A673 (cell line): ENCODE results near the gene CDCA4. TPM values are rescaled to one million over a fixed set of nuclear protein-coding genes. Genes with fewer than 3 reads are reported as not detected.

Experiments used
- BruUV-seq: library from RNA; stranded (reverse); fragments of 400-500 nt; replicated peaks from 2 replicates; lab custom pipeline; 2021; lab: Mats Ljungman, UMichigan
- CTCF ChIA-PET: fragments of 300-600 bp; sonication (Branson Sonifier 250); formaldehyde crosslinking; loops from one replicate; lab custom pipeline; 2022; ENCODE audit warnings: antibody characterized with exemption; lab: Charles Lee
- POLR2A ChIA-PET: fragments of 300-600 bp; sonication (Branson Sonifier 250); formaldehyde crosslinking; loops from one replicate; lab custom pipeline; 2022; ENCODE audit warnings: antibody characterized with exemption; ENCODE audit not compliant: low non-redundant PET; lab: Charles Lee
- DNase-seq: peaks from one replicate; pipeline ENCODE4 v3.0.0-alpha.2; 2015; ENCODE audit warnings: low spot score
- H3K27ac ChIP-seq: fragments of 200-600 bp; sonication (generic); 2 replicates; pipeline ENCODE4 v1.5.1; 2016; ENCODE audit warnings: mixed run types, low read depth, mild to moderate bottlenecking, mixed read lengths, antibody characterized with exemption, low read length; ENCODE audit not compliant: poor library complexity, severe bottlenecking
- H3K27me3 ChIP-seq: fragments of 200-600 bp; sonication (generic); replicated peaks from 2 replicates; pipeline ENCODE4 v1.6.1; 2017; ENCODE audit warnings: mixed run types, low read depth, mild to moderate bottlenecking, mixed read lengths, antibody characterized with exemption, low read length; ENCODE audit not compliant: insufficient read depth, poor library complexity
- H3K36me3 ChIP-seq: fragments of 200-600 bp; sonication (generic); 2 replicates; pipeline ENCODE4 v1.6.1; 2016; ENCODE audit warnings: mixed run types, mild to moderate bottlenecking, mixed read lengths, antibody characterized with exemption, low read length; ENCODE audit not compliant: insufficient read depth, poor library complexity, severe bottlenecking
- H3K4me1 ChIP-seq: fragments of 200-600 bp; sonication (generic); 2 replicates; pipeline ENCODE4 v1.6.1; 2017; ENCODE audit warnings: mixed run types, mild to moderate bottlenecking, mixed read lengths, antibody characterized with exemption, low read length; ENCODE audit not compliant: insufficient read depth, poor library complexity, severe bottlenecking
- H3K4me3 ChIP-seq: fragments of 200-600 bp; sonication (generic); 2 replicates; pipeline ENCODE4 v1.5.1; 2016; ENCODE audit warnings: low read depth, mixed run types, mild to moderate bottlenecking, mixed read lengths, low read length; ENCODE audit not compliant: poor library complexity, severe bottlenecking
- H3K9me3 ChIP-seq: fragments of 200-600 bp; sonication (generic); 2 replicates; pipeline ENCODE4 v1.6.1; 2016; ENCODE audit warnings: mixed run types, low read depth, mild to moderate bottlenecking, mixed read lengths, antibody characterized with exemption, low read length; ENCODE audit not compliant: poor library complexity, severe bottlenecking
- CTCF ChIP-seq: fragments of 300-800, 200-600 bp; sonication (generic); conservative IDR thresholded peaks from 2 replicates; pipeline ENCODE4 v1.5.1; 2017; ENCODE audit warnings: low read depth, mild to moderate bottlenecking, antibody characterized with exemption, low read length, moderate library complexity, mixed read lengths
- EZH2 ChIP-seq: fragments of 200-600 bp; sonication (generic); IDR thresholded peaks from 2 replicates; pipeline ENCODE4 v1.6.1; 2017; ENCODE audit warnings: borderline replicate concordance, low read depth, mild to moderate bottlenecking, mixed read lengths, antibody characterized with exemption, low read length; ENCODE audit not compliant: poor library complexity, severe bottlenecking
- intact Hi-C: fragments of 100-400 bp; cut with micrococcal nuclease; formaldehyde crosslinking; loops from one replicate; pipeline ENCODE4 v1.10.0; 2022; ENCODE audit not compliant: unreplicated experiment
- total RNA-seq: library from RNA; stranded (reverse); gene quantifications from 2 replicates; pipeline ENCODE4 v1.2.3, GENCODE V29; 2021

CDCA4 gene
- total RNA-seq, 1 experiment from 2014 or later, result 49.7 TPM

GRCh38 chr14:105068818-105069217 lies 47.9 kb upstream of the CDCA4 start:
- no TSS peak for BruUV-seq
- intact Hi-C loops, result no loop called here
- Histone ChIP-seq H3K27ac (no peak overlapping the region), H3K4me1 (no peaks in the 10 kb centered on the region), H3K27me3 (peaks cover 2% of the 10 kb centered on the region), H3K36me3 (no peaks in the 10 kb centered on the region), H3K9me3 (no peaks in the 10 kb centered on the region), H3K4me3 (no peak overlapping the region)
- TF ChIP-seq CTCF (no peak), EZH2 (no peak)
- CTCF ChIA-PET, result no interaction called here
- no peak for DNase-seq
- POLR2A ChIA-PET, result no interaction called here

GRCh38 chr14:105067969-105068301 lies 47.1 kb upstream of the CDCA4 start:
- no peak overlapping the region for H3K27ac ChIP-seq
- H3K36me3 ChIP-seq, result no peaks in the 10 kb centered on the region
- H3K9me3 ChIP-seq, result no peaks in the 10 kb centered on the region
- intact Hi-C loops, result no loop called here
- peaks cover under 1% of the 10 kb centered on the region for H3K27me3 ChIP-seq
- CTCF ChIA-PET, result no interaction called here
- BruUV-seq, result no TSS peak
- no peak for TF ChIP-seq EZH2
- no peak for TF ChIP-seq CTCF
- DNase-seq, result no peak
- H3K4me3 ChIP-seq, result no peak overlapping the region
- H3K4me1 ChIP-seq, result no peaks in the 10 kb centered on the region
- POLR2A ChIA-PET, result no interaction called here

GRCh38 chr14:105067140-105067968 lies 46.5 kb upstream of the CDCA4 start:
- H3K36me3 ChIP-seq, result no peaks in the 10 kb centered on the region
- H3K27me3 ChIP-seq, result no peaks in the 10 kb centered on the region
- H3K9me3 ChIP-seq, result no peaks in the 10 kb centered on the region
- no peak for DNase-seq
- no peak overlapping the region for H3K27ac ChIP-seq
- TF ChIP-seq CTCF (no peak), EZH2 (no peak)
- H3K4me3 ChIP-seq, result no peak overlapping the region
- ChIA-PET POLR2A (no interaction called here), CTCF (no interaction called here)
- no TSS peak for BruUV-seq
- intact Hi-C loops, result no loop called here
- no peaks in the 10 kb centered on the region for H3K4me1 ChIP-seq
